NCI-H526 treated with DMSO at 0.1 percent for 48 hours (cell line): ENCODE results near the gene PDE3A.

ENCODE experiments used
- DNase-seq: peaks from one replicate; lab custom pipeline; 2025; lab: John Stamatoyannopoulos, UW

The PDE3A gene

GRCh38 chr12:20458011-20458410 is 89.7 kb downstream of the PDE3A start:
- no peak for DNase-seq

GRCh38 chr12:20459920-20460319 is 91.6 kb downstream of the PDE3A start:
- no peak for DNase-seq

- no peak for DNase-seq
Observed at GRCh38 chr12:20460956-20461355, 92.6 kb downstream of the PDE3A start.

GRCh38 chr12:20463913-20464524 is 95.7 kb downstream of the PDE3A start:
- DNase-seq = peak; percentile 3

GRCh38 chr12:20469300-20469699 is 101.0 kb downstream of the PDE3A start:
- no peak for DNase-seq

GRCh38 chr12:20469756-20470155 is 101.4 kb downstream of the PDE3A start:
- no peak for DNase-seq

GRCh38 chr12:20472102-20472782 is 103.9 kb downstream of the PDE3A start:
- no peak for DNase-seq

GRCh38 chr12:20473133-20473532 is 104.8 kb downstream of the PDE3A start:
- DNase-seq = no peak

- DNase-seq = no peak
Observed at GRCh38 chr12:20474016-20474415, 105.7 kb downstream of the PDE3A start.

- no peak for DNase-seq
Observed at GRCh38 chr12:20474443-20474842, 106.1 kb downstream of the PDE3A start.

- no peak for DNase-seq
Observed at GRCh38 chr12:20475542-20475941, 107.2 kb downstream of the PDE3A start.

- DNase-seq = no peak
Observed at GRCh38 chr12:20476551-20476950, 108.2 kb downstream of the PDE3A start.

- DNase-seq = no peak
Observed at GRCh38 chr12:20477255-20477654, 108.9 kb downstream of the PDE3A start.

- DNase-seq = no peak
Observed at GRCh38 chr12:20477672-20478071, 109.3 kb downstream of the PDE3A start.

- DNase-seq = no peak
Observed at GRCh38 chr12:20482491-20483054, 114.2 kb downstream of the PDE3A start.

GRCh38 chr12:20483776-20484175 is 115.4 kb downstream of the PDE3A start:
- DNase-seq = no peak

GRCh38 chr12:20486233-20486632 is 117.9 kb downstream of the PDE3A start:
- no peak for DNase-seq

- DNase-seq = no peak
Observed at GRCh38 chr12:20487519-20487918, 119.2 kb downstream of the PDE3A start.

- DNase-seq = no peak
Observed at GRCh38 chr12:20489645-20490044, 121.3 kb downstream of the PDE3A start.

GRCh38 chr12:20490213-20490612 is 121.9 kb downstream of the PDE3A start:
- DNase-seq = no peak

GRCh38 chr12:20491290-20491689 is 123.0 kb downstream of the PDE3A start:
- no peak for DNase-seq

GRCh38 chr12:20492251-20492760 is 124.0 kb downstream of the PDE3A start:
- no peak for DNase-seq

GRCh38 chr12:20493934-20494333 is 125.6 kb downstream of the PDE3A start:
- DNase-seq = no peak
